RPMI8226 (cell line): ENCODE results near the gene ZNF264.
"Not testable (repeated sequence)": the region's sequence is repeated elsewhere in the genome, so short reads cannot be mapped to it uniquely, and the experiment has no call there.

Source experiments
- DNase-seq: peaks from one replicate; pipeline ENCODE4 v3.0.0-alpha.2; 2015

The ZNF264 gene

DNA sequence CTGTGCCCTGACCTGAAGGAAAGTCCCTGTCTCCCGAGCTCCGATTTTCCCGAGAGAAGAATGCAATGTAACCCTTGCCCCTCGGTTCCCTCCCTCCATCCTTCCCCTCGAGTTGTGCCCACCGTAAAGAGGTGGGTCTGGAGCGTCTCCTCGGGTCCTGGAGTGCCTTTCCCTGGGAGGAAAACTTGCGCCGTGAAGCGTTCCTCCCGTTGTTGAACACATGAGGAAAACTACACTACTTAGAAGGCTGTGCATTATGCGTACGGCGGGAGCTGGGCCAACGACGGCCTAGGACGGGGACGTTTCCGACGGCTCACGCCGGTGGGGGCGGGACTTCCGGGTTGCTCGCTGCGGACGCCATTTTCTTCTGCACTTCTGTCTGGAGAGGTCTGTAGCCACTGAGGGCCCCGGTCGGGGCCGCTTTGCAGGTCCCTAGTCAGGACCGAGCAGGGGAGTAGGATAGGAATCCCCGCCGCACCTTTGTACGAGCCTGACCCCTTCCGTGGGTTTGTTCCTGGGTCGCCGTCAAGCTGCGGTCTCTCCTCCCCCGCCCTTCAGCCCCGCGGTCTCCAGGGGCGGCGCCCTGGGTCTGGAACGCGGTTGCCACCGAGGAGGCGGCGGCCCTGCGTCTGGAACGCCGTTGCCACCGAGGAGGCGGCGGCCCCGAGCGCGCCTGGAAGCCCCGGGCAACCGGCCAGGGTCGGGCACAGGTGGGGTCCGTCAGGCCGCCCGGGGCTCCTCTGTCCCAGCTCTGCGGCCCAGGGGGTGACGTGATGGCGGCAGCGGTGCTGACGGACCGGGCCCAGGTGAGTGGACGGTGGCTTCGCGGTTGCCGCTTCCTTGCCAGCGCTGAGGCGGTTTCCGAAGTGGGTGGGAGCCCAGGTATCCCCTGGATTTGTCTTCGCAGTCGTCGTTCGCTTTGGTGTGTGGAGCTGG, at the start of gene ZNF264:
Gene ZNF264, plus strand, starts transcription at position 360 of the 936 bp plus-strand sequence. Its CDS starts 414 bp downstream, at position 774.
- peak; percentile 91 for DNase-seq

DNA sequence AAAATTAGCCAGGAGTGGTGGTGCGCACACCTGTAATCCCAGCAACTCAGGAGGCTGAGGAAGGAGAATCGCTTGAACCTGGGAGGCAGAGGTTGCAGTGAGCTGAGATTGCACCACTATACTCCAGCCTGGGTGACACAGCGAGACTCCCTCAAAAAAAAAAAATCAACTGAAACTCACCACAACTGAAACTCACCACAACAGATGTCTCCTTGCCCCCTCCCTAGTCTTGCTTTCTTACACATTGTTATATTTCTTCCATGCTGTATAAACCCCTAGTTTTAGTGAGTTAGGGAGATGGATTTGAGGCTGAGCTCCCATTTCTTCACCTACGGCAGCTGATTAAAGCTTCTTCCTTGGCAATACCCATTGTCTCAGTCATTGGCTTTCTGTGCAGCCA, 49.6 kb upstream of the ZNF264 start:
- DNase-seq, result no peak

DNA sequence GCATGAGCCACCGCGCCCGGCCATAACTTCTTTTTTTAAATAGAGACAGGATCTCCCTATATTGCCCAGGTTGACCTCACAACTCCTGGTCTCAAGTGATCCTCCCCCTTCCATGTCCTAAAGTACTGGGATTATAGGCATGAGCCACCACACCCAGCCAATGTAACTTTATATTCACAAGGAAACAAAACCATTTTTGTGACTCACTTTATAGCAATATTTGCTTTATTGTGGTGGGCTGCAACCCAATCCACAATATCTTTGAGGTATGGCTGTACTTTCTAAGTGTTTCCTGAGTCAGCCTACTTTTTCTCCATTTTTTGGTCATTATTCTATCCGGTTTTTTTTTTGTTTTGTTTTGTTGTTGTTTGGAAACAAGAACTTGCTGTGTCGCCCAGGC, 38.4 kb upstream of the ZNF264 start:
- no peak for DNase-seq

DNA sequence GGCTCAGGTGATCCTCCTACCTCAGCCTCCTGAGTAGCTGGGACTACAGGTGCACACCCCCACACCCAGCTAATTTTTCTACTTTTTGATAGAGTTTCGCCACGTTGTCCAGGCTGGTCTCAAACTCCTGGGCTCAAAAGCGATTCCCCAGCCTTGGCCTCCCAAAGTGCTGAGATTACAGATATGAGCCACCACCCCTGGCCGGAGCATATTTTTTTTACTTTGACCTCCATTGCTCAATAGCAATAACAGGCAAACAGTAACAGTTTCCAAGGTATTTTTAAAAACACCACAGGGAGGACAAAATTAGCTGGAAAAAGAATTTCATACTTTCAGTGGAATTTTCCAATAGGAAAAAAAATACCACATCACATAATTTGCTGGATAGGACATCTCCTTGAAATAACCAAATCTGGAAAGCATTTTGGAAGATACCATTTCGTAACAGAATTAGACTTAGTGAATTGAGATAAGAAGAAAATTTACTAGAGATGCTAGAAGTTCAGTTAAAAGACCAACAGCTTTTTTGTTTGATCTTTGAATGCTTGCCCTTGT, 29.2 kb upstream of the ZNF264 start:
- DNase-seq, result no peak

DNA sequence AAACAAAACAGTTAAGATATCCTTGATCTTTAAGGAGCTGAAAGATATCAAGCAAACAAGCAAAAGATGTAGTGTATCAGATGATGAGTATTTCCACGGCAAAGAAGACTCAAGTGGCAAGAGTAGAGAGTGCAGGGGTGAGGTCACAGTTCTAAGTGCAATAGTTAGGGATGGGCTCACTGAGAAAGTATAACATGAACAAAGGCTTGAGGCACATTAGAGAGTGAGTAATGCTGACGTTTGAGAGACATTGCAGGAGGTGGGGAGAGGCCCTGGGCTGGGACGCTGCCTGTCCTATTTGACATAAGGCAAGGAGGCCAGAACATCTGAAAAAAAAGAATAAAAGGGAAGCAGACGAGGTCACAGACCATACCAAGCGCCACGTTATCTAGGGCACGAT, 25.5 kb upstream of the ZNF264 start:
- DNase-seq, result no peak

DNA sequence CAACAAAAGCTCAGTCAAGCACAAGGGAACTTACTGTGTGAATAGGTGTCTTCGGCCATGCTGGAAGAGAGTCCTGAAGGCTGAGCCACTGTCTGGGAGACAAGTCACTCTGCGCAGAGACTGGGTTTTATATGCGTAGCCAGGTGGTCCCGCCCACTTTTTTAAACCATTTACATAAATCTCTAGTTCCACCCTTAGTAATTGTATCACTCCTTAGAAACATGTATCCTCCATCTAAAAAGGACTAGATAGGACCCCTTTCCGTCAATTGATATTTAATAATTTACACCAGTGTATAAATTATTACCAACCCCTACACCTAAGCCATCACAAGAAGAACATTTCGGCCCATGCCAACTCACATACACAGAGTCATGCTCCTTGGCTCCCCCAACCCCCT, 23.9 kb upstream of the ZNF264 start, which contains the start of gene DUXA:
Gene DUXA, minus strand, starts transcription at position 101 of the 400 bp plus-strand sequence. Its CDS starts 42 bp downstream, at position 59.
- no peak for DNase-seq

DNA sequence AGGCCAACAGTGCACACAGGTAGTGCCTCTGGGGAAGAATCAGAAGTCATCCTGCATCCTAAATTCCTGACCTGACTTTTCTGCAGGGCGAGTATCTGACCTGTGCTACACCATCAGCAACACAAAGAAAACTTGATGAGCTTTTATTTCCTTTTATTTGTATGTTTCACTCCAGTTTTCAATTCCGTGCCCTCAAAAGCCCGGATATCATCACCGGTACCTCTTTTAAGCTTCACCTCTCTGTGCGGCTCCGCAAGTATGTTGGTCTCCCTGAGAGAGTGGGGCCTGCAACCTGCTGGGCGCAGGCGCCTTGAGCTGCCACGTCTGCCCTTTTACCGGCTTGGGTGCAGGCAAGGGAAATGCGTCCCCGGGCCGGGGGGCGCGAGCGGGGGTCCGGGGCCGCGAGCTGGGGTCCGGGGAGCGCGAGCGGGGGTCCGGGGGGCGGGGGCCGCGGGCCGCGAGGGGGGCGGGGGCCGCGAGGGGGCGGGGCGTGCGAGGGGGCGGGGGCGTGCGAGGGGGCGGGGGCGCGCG, 19.7 kb upstream of the ZNF264 start:
- DNase-seq, result peak; percentile 59

DNA sequence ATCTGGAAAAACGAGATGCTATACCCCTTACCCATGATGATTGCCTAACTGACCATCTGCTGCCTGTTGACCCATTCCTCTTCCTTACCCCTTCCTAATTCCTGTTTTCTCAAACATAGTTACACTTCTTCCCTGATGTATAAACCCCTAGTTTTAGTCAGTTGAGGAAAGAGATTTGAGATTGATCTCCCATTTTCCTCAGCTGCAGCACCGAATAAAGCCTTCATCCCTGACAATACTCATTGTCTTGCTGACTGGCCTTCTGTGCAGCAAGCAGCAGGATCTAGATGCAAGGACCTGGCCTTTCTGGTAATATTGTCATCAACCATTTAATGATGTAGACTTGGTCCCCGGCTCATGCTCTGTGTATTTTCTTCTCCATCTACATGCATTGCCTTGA, 999 bp upstream of the ZNF264 start:
- DNase-seq, result no peak

DNA sequence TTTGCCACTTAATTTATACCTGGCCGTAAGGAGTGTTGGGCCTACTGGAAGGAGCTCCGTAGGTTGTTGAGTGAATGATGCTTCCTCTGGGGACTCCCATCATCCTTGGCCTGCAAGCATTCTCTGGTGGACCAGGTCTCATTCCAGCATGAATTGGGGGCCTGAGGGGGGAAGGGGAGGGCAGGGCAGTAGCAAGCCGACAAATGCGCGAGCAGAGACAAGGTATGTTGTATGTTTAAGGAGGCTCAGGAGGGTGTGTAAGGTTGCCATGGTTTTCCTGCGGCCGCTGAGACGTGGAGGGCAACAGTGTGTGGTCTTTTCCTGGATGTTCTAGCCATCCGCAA, 749 bp downstream of the ZNF264 start:
- DNase-seq, result no peak

DNA sequence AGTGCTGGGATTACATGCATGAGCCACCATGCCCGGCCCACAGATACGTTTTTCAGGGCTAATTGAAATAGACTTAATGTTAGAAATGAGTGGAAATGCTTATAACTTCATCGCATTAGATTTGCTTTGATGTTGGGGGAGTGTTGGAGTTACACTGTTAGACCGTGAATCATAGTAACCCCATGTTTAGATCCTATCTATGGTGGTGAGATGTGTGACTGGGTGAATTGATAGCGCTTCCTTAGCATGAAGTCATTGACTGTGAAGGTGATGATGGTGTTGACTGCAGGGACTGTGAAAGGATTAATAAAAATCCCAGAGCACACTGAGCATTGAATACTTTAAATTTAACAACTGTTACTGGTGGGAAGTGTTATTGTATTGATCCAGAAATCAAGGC, 1.7 kb downstream of the ZNF264 start:
- DNase-seq, result no peak

DNA sequence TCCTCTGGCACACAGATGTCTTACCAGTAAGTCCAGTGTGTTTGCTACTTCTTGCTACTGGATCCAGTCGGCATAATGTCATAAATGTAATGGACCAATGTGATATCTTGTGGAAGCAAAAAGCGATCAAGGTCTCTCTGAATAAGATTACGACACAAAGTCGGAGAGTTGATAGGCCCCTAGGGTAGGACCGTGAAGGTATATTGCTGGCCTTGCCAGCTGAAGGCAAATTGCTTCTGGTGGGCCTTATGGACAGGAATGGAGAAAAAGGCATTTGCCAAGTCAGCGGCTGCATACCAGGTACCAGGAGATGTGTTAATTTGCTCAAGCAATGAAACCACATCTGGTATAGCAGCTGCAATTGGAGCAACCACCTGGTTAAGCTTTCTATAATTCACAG, 6.6 kb downstream of the ZNF264 start:
- DNase-seq, result not testable (repeated sequence)

DNA sequence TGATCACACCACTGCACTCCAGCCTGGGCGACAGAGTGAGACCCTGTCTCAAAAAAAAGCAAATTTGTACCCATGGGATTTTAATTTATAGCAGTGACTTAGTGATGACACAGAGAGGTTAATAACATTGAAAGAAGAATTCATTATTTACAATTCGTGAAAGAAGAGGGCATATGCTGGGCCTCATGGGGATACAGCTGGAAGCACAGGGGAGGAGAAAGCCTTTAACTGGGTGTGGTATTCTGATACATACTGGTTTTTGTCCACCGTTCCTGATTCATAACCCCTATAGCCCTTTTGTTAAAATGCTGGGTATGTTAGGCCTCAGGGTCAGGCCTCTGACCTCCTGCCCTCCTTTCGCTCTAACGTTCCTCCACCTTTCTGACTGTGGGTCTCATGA, 10.9 kb downstream of the ZNF264 start:
- DNase-seq, result no peak

DNA sequence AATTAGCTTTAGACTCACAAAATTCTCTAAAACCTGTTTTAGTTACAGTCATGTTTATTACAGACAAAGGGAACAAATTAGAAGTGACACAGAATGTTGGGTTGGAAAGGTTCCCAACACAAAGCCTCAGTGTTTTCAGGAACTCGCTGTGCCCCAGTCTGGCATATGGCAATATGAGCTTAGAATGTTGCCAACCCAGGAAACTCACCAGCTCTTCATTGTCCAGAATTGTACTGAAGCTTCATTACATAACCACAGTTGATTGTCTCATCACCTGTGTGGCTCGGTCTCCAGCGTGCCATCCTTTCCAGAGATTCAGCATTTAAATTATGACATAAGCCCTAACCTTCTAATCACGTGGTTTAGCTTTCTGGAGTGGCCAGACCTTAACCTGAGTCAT, 19.1 kb downstream of the ZNF264 start:
- DNase-seq, result no peak

DNA sequence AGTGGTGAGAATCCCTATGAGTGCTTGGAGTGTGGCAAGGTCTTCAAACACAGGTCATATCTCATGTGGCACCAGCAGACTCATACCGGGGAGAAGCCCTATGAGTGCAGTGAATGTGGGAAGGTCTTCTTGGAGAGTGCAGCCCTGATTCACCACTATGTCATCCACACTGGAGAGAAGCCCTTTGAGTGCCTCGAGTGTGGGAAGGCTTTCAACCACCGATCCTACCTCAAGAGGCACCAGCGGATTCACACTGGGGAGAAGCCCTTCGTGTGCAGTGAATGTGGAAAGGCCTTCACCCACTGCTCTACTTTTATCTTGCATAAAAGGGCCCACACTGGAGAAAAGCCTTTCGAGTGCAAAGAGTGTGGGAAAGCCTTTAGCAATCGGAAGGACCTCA, 20.8 kb downstream of the ZNF264 start:
- no peak for DNase-seq

DNA sequence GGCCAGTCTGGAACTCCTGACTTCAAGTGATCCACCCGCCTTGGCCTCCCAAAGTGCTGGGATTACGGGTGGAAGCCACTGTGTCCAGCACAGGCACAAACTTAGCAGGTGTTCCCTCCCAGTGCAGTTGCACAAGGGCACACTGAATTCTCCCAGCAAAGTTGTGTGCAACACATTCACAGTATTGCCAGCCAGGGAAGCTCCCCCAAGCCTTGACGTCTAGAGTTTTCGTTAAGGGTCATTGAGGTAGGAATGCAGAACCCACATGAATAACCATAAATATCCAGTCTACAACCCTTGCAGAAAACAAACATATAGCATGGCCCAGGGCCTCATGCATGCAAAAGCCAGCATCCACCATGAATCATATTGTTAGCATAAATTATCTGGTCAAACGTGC, 36.2 kb downstream of the ZNF264 start:
- DNase-seq, result no peak

DNA sequence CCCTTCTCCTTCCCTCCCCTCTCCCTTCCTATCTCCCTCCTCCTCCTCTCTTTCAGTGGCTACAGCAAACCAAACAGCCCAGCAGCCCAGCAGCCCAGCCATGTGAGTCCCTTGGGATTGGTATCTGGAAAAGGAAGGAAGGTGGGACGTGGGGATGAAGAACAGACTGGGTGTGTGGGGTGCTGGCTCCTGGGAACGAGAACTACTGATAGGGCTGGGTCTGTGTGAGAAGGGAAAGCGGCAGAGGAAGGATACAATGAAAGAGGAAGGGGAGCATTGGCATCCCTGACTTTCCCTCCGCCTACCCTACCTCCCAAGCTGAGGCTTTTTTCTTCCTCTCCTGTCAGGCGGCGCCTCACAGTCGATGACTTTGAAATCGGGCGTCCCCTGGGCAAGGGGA, 40.4 kb downstream of the ZNF264 start:
- DNase-seq, result no peak

DNA sequence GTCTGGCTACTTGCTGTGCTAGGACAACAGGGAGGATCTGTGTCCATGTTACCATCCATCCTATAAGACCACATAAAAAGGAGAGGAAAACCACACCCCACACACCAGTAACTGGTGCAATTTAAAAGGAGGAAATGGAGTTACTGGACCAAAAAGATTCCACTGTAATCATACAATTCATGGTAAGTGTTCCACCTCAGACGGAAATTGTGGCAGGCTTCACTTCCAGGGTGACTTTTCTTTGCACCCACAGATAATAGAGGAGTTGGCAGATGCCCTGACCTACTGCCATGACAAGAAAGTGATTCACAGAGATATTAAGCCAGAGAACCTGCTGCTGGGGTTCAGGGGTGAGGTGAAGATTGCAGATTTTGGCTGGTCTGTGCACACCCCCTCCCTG, 41.9 kb downstream of the ZNF264 start:
- no peak for DNase-seq

DNA sequence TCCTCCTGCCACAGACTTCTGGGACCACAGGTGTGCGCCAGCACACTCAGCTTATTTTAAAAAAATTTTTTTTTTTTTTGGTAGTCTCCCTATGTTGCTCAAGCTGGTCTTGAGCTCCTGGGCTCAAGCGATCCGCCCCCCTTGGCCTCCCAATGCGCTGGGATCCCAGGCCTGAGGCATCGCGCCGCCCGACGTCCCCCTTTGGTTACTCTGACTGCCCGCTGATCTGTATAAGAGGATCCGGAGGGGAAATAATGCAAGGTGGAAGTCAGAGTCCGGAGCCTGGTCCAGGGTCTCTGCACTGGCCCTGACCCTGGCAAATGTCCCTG, 48.6 kb downstream of the ZNF264 start:
- no peak for DNase-seq

DNA sequence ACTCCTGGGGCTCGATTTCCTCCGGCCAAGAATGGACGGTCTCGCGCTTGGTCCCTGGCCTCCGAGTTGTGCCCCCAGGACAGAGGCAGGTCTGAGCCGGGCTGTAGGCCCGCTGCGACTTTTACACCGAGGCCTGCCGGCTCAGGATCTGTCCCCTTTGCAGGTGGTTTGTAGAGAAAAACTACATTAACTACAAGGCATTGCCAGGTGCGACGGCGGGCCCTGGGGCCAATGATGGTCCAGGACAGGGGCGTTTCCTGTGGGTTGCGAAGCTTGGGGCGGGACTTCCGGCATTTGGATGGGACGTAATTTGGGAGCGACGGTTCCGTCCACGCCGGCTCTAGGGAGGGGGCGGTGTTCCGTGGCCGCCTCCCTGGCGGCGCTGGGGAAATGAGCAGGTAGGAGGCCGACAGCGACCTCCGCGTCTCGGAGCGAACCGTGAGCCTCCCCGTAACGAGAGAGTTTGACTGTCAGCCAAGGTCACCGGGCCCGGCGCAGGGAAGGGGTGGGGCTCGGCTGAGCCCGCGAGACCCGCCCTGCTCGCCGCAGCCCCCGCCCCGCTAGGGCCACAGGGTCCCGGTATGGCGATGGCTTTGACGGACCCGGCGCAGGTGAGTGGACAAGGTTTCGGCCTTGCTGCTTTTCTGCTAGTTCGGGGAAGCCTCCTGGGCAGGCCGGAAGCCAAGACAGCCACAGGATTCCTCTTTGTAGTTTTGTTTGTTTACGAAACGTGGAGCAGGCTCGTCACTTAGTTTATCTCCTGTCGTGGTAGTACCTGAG, 49.2 kb downstream of the ZNF264 start, which contains the start of gene ZNF805:
Gene ZNF805, plus strand, starts transcription at position 322 of the 780 bp plus-strand sequence. Its CDS starts 260 bp downstream, at position 582.
- peak; percentile 97 for DNase-seq

DNA sequence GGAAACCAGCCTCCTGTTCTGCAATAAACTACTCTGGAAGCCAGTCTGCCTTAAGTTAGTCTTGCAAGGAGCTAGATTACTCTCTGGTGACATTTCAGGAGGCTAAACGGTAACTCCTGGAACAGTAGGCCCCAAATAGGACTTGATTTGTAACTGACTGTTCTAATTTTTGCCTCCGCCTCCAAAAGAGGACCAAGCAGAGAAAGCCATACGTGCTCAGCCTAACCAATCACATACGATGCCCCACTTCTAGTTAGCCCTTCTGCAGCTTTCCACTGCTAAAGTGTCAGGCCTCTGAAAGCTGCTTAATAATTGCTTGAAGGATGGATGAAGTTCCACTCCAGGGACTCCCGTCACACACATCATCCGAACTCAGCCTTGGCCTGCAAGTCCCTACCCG, 49.9 kb downstream of the ZNF264 start:
- no peak for DNase-seq

DNA sequence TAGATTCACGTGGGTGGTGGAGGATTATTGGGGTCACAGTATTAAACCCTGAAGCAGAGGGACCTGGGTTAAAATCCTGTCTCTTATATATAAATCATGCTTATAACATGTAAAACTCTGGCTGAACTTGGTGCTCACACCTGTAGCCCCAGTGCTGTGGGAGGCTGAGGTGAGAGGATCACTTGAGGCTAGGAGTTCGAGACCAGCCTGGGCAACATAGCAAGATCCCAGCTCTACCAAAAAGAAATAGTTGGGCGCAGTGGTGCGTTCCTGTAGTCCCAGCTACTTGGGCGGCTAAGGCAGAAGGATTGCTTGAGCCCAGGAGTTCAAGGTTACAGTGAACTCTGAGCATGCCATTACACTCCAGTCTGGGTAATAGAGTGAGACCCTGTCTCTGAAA, 51.5 kb downstream of the ZNF264 start:
- no peak for DNase-seq

DNA sequence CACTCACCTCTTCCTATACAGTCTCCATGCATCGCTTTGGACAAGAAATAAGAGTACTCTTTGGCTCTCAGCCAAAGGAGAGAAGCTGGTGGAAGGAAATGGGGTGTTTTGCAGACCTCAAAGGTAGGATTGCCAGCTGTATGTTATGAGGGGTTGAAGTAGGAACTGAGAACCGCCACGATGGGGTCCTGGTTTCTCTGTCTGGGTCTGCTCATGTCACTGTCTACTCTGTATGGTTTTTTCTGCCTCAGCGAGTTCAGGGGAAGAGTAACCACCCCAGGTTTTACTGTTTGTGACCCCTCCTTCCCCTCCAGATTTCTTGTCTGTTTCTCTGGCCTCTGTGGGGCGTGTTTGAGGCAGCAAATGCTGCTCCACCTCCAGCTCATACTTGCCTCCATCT, 53.2 kb downstream of the ZNF264 start:
- DNase-seq, result no peak

DNA sequence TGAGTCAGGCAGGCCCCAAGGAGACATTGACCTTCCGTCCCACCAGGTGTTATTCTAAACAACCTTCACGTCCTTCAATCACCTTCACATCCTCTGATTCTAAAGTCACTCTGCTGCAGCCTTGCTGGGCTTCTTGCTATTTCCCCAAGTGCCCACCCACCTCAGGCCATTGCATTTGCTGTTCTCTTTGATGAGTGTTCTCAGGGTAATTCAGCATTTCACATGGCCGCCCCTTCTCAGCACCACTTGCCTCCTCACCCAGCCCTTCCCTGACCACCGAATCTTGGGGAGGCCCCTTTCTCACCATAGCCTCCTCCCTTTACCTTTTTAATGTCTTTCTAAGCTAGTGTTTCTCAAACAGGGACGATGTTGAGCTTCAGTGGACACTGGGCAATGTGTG, 53.8 kb downstream of the ZNF264 start:
- no peak for DNase-seq

DNA sequence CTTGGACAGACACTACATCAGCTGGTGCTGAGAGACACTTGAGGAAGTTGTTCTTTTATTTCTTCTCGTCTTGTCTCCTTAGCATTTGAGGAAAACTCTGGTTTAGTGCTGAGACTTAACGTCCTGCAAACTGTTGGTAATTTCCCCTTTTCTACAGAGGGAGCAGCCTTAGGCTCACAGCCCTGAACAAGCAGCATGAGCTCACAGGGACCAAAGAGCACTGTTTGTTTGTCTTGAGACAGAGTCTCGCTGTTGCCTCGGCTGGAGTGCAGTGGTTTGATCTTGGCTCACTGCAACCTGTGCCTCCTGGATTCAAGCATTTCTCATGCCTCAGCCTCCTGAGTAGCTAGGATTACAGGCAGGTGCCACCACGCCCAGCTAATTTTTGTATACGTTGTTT, 54.7 kb downstream of the ZNF264 start:
- DNase-seq, result no peak
